Peyer's patch (tissue), 4 donors: ENCODE measurements around the gene UGT1A10.

Experiments
- POLR2A ChIP-seq, 2 donors: fragments of 450-650 bp; IDR thresholded peaks; one replicate each; pipeline ENCODE4 v1.5.1; 2017; ENCODE audit warnings: antibody characterized with exemption in 2 of 2, mild to moderate bottlenecking in 2 of 2, moderate library complexity in 2 of 2
- TF ChIP-seq, protein P1 (sequence below), 6 experiments: fragments of 450-650 bp in 4 of 6; fragments of 200-600 bp in 2 of 6; sonication (generic) in 1 of 6; IDR thresholded peaks; one replicate each; pipeline ENCODE4 v1.5.1; 2017 to 2019; ENCODE audit warnings: antibody characterized with exemption in 6 of 6, mild to moderate bottlenecking in 3 of 6, moderate library complexity in 1 of 6

DNA sequence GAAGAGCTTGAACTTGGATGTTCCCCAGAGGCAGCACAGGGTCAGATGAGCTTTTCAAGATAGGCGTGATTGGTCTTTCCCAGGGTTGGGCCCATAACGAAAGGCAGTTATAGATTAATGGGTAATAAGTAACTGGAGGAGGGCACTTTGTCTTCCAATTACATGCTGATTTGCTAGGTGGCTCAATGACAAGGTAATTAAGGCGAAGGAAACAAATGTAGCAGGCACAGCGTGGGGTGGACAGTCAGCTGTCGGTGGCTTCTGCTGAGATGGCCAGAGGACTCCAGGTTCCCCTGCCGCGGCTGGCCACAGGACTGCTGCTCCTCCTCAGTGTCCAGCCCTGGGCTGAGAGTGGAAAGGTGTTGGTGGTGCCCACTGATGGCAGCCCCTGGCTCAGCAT, 82.3 kb downstream of the UGT1A10 start, which contains the start of gene UGT1A4:
- TF ChIP-seq POLR2A (IDR thresholded peaks at IDR 0.05): no peak
- TF ChIP-seq, protein P1, sequence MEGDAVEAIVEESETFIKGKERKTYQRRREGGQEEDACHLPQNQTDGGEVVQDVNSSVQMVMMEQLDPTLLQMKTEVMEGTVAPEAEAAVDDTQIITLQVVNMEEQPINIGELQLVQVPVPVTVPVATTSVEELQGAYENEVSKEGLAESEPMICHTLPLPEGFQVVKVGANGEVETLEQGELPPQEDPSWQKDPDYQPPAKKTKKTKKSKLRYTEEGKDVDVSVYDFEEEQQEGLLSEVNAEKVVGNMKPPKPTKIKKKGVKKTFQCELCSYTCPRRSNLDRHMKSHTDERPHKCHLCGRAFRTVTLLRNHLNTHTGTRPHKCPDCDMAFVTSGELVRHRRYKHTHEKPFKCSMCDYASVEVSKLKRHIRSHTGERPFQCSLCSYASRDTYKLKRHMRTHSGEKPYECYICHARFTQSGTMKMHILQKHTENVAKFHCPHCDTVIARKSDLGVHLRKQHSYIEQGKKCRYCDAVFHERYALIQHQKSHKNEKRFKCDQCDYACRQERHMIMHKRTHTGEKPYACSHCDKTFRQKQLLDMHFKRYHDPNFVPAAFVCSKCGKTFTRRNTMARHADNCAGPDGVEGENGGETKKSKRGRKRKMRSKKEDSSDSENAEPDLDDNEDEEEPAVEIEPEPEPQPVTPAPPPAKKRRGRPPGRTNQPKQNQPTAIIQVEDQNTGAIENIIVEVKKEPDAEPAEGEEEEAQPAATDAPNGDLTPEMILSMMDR (IDR thresholded peaks at IDR 0.05): no peak
